Cortex of kidney (tissue), 1 donor: ENCODE data around the gene PHKB.

ENCODE experiments used
- DNase-seq: peaks from one replicate; lab custom pipeline; 2025; lab: John Stamatoyannopoulos, UW

The PHKB gene

GRCh38 chr16:47571049-47571448 is 109.9 kb downstream of the PHKB start:
- DNase-seq: no peak

- no peak for DNase-seq
Measured at GRCh38 chr16:47571711-47572110, 110.6 kb downstream of the PHKB start.

GRCh38 chr16:47574091-47575054 is 113.2 kb downstream of the PHKB start:
- no peak for DNase-seq

GRCh38 chr16:47577029-47577428 is 115.9 kb downstream of the PHKB start:
- no peak for DNase-seq

- DNase-seq: no peak
Measured at GRCh38 chr16:47578033-47578432, 116.9 kb downstream of the PHKB start.

- DNase-seq: no peak
Measured at GRCh38 chr16:47578573-47578972, 117.4 kb downstream of the PHKB start.

- no peak for DNase-seq
Measured at GRCh38 chr16:47581114-47581513, 120.0 kb downstream of the PHKB start.

- no peak for DNase-seq
Measured at GRCh38 chr16:47584464-47585225, 123.5 kb downstream of the PHKB start.

GRCh38 chr16:47586121-47586520 is 125.0 kb downstream of the PHKB start:
- no peak for DNase-seq

- no peak for DNase-seq
Measured at GRCh38 chr16:47590472-47590871, 129.3 kb downstream of the PHKB start.

GRCh38 chr16:47592232-47592631 is 131.1 kb downstream of the PHKB start:
- no peak for DNase-seq

- no peak for DNase-seq
Measured at GRCh38 chr16:47599512-47599911, 138.4 kb downstream of the PHKB start.

GRCh38 chr16:47600376-47600775 is 139.2 kb downstream of the PHKB start:
- DNase-seq: no peak

GRCh38 chr16:47604306-47604705 is 143.2 kb downstream of the PHKB start:
- no peak for DNase-seq

GRCh38 chr16:47611042-47611441 is 149.9 kb downstream of the PHKB start:
- no peak for DNase-seq

- DNase-seq: no peak
Measured at GRCh38 chr16:47611848-47612493, 150.8 kb downstream of the PHKB start.

GRCh38 chr16:47612711-47613110 is 151.6 kb downstream of the PHKB start:
- DNase-seq: no peak

- no peak for DNase-seq
Measured at GRCh38 chr16:47613251-47613650, 152.1 kb downstream of the PHKB start.

- no peak for DNase-seq
Measured at GRCh38 chr16:47617732-47618131, 156.6 kb downstream of the PHKB start.

GRCh38 chr16:47622451-47623176 is 161.5 kb downstream of the PHKB start:
- DNase-seq: no peak

GRCh38 chr16:47624563-47624962 is 163.4 kb downstream of the PHKB start:
- DNase-seq: no peak

- no peak for DNase-seq
Measured at GRCh38 chr16:47625115-47625567, 164.0 kb downstream of the PHKB start.
